Measurements from ENCODE around the gene MYCL. TPM values are rescaled to one million over a fixed set of nuclear protein-coding genes. Genes with fewer than 3 reads are reported as not detected.

MYCL gene
- total and polyA plus RNA-seq, 2 of the 13 experiments (the other 11 are each of a cell fraction or from before 2014, with no cell fraction given): 0.31 to 1.7 TPM

- TF ChIP-seq ARID4A (CRISPR knock-in tag; IDR thresholded peaks at IDR 0.05; ENCODE audit: borderline replicate concordance) (peak; percentile 26; the same call in 1 of the 2 replicates), REST (IDR thresholded peaks at IDR 0.05; ENCODE audit: borderline replicate concordance in 1 of 2, low read depth in 1 of 2, low read length in 2 of 2) (no peak), CREBL2 (CRISPR knock-in tag; IDR thresholded peaks at IDR 0.05; ENCODE audit: borderline replicate concordance) (no peak), KLF16 (CRISPR knock-in tag; IDR thresholded peaks at IDR 0.05) (peak in 1 of 2 experiments; percentile 53; a peak in 2 of 4 replicates), DBP (CRISPR knock-in tag; IDR thresholded peaks at IDR 0.05; ENCODE audit: not compliant biosample characterization) (no peak), RORA (CRISPR knock-in tag; IDR thresholded peaks at IDR 0.05) (no peak), HIVEP1 (CRISPR knock-in tag; IDR thresholded peaks at IDR 0.05) (no peak), MTA3 (CRISPR knock-in tag; IDR thresholded peaks at IDR 0.05) (no peak), HNRNPK (IDR thresholded peaks at IDR 0.05; ENCODE audit: low read depth, low read length, poor library complexity, severe bottlenecking) (no peak), FOXA1 (IDR thresholded peaks at IDR 0.05) (no peak), FOXA1 (CRISPR knock-in tag; IDR thresholded peaks at IDR 0.05) (no peak), NPAS2 (CRISPR knock-in tag; IDR thresholded peaks at IDR 0.05; ENCODE audit: borderline replicate concordance) (no peak), ZNF431 (CRISPR knock-in tag; IDR thresholded peaks at IDR 0.05; ENCODE audit: borderline replicate concordance, low read depth) (no peak), ZNF34 (CRISPR knock-in tag; IDR thresholded peaks at IDR 0.05; ENCODE audit: borderline replicate concordance) (no peak), ZNF512B (CRISPR knock-in tag; IDR thresholded peaks at IDR 0.05; ENCODE audit: borderline replicate concordance) (no peak)
These were observed 2.8 kb downstream of the MYCL start (continued) for GRCh38 chr1:39898648-39899603.
